HepG2 (cell line): Measurements from ENCODE around the gene TFDP1. TPM values are rescaled to one million over a fixed set of nuclear protein-coding genes. Genes with fewer than 3 reads are reported as not detected.

Experiments used
- ATAC-seq: fragments of 200-7000 bp; cut with Tn5 transposase; 3 replicates; pipeline ENCODE4 v1.9.1; 2020; ENCODE audit warnings: mild to moderate bottlenecking, moderate library complexity
- BruUV-seq: library from RNA; stranded (reverse); fragments of 400-500 nt; replicated peaks from 2 replicates; lab custom pipeline; 2021; lab: Mats Ljungman, UMichigan
- CTCF ChIA-PET: fragments of 300-600 bp; formaldehyde crosslinking; extraction: SDS; loops from one replicate; lab custom pipeline; 2021; ENCODE audit warnings: low total read pairs, inconsistent platforms, low intra/inter-chr PET ratio; lab: Yijun Ruan, JAX
- POLR2A ChIA-PET: fragments of 350-600 bp; sonication (Branson Sonifier 250); formaldehyde crosslinking; loops from one replicate; lab custom pipeline; 2020; ENCODE audit warnings: antibody characterized with exemption, inconsistent platforms; lab: Yijun Ruan, JAX
- DNase-seq: peaks from one replicate; pipeline ENCODE4 v3.0.0-alpha.2; 2015; ENCODE audit warnings: low spot score
- FAIRE-seq: peaks from 3 replicates; lab custom pipeline; 2011; peaks lifted over from hg19 to GRCh38; lab: Jason Lieb, UNC
- H2AFZ ChIP-seq: one replicate; pipeline ENCODE4 v1.6.1; 2011; ENCODE audit warnings: low read length, inconsistent platforms
- H3K27ac ChIP-seq: fragments of 300-600 bp; 3 replicates; pipeline ENCODE4 v1.8.0; 2011; ENCODE audit warnings: mixed run types, mild to moderate bottlenecking, mixed read lengths, low read length, inconsistent platforms; ENCODE audit not compliant: insufficient read depth; ENCODE audit errors: extremely low read length
- H3K27me3 ChIP-seq, 2 experiments: fragments of 200-600 bp in 1 of 2; 2 replicates in 1 of 2; 3 replicates in 1 of 2; pipeline versions ENCODE4 v1.6.0 to v1.8.0; 2011; ENCODE audit warnings: low read length in 2 of 2, mild to moderate bottlenecking in 2 of 2, moderate library complexity in 2 of 2, inconsistent platforms in 1 of 2; ENCODE audit not compliant: insufficient read depth in 2 of 2, control insufficient read depth in 1 of 2
- H3K36me3 ChIP-seq, 2 experiments: fragments of 200-600 bp in 1 of 2; replicated peaks in 1 of 2; 2 replicates in 1 of 2; 3 replicates in 1 of 2; pipeline versions ENCODE4 v1.5.1 to v1.8.0; 2011; ENCODE audit warnings: low read length in 2 of 2, inconsistent platforms in 1 of 2; ENCODE audit not compliant: insufficient read depth in 2 of 2, control insufficient read depth in 1 of 2
- H3K4me1 ChIP-seq: 2 replicates; pipeline ENCODE4 v1.5.1; 2012; ENCODE audit warnings: low read length, inconsistent platforms; ENCODE audit not compliant: insufficient read depth
- H3K4me2 ChIP-seq: 2 replicates; pipeline ENCODE4 v1.6.0; 2011; ENCODE audit warnings: low read depth, low read length, inconsistent platforms
- H3K4me3 ChIP-seq, 3 experiments: fragments of 200-600 bp in 1 of 3; sonication (generic), shearing (Covaris generic) in 1 of 3; replicated peaks in 1 of 3; 2 replicates each; pipeline ENCODE4 v1.5.1; 2011 to 2016; ENCODE audit warnings: low read length in 3 of 3, inconsistent platforms in 2 of 3, low read depth in 2 of 3, mild to moderate bottlenecking in 2 of 3, control low read depth in 1 of 3, mixed read lengths in 1 of 3; ENCODE audit not compliant: insufficient read depth in 1 of 3
- H3K79me2 ChIP-seq: one replicate; pipeline ENCODE4 v1.6.1; 2011; ENCODE audit warnings: low read length, inconsistent platforms; ENCODE audit not compliant: insufficient read depth
- H3K9ac ChIP-seq: 2 replicates; pipeline ENCODE4 v1.6.0; 2011; ENCODE audit warnings: mild to moderate bottlenecking, low read depth, low read length, inconsistent platforms; ENCODE audit not compliant: insufficient read depth
- H3K9me3 ChIP-seq: 2 replicates; pipeline ENCODE4 v1.5.1; 2012; ENCODE audit warnings: mild to moderate bottlenecking, low read length
- H4K20me1 ChIP-seq: 2 replicates; pipeline ENCODE4 v1.6.0; 2011; ENCODE audit warnings: inconsistent platforms, mild to moderate bottlenecking, low read length, moderate library complexity; ENCODE audit not compliant: insufficient read depth
- DNMT3B ChIP-seq: conservative IDR thresholded peaks from 2 replicates; pipeline ENCODE4 v1.6.1; 2016; ENCODE audit warnings: missing biosample characterization, control low read depth
- ESRRA ChIP-seq: sonication (generic); formaldehyde crosslinking; IDR thresholded peaks from 2 replicates; pipeline ENCODE4 v1.5.1; 2020; ENCODE audit warnings: mild to moderate bottlenecking, low read depth, missing genetic modification reagents
- FLYWCH1 ChIP-seq: sonication (generic); formaldehyde crosslinking; IDR thresholded peaks from 2 replicates; pipeline ENCODE4 v1.8.1; 2023; ENCODE audit warnings: mild to moderate bottlenecking, missing genetic modification reagents
- HCFC1 ChIP-seq: fragments of 150-350 bp; IDR thresholded peaks from 2 replicates; pipeline ENCODE4 v1.6.1; 2014; ENCODE audit warnings: low read depth, low read length
- HOMEZ ChIP-seq: IDR thresholded peaks from 2 replicates; pipeline ENCODE4 v1.6.1; 2016; ENCODE audit warnings: low read depth
- KMT2B ChIP-seq: IDR thresholded peaks from 2 replicates; pipeline ENCODE4 v1.6.1; 2016; ENCODE audit warnings: missing genetic modification reagents, missing compliant biosample characterization
- NR1H2 ChIP-seq: sonication (generic); formaldehyde crosslinking; IDR thresholded peaks from 2 replicates; pipeline ENCODE4 v1.8.1; 2022; ENCODE audit warnings: low read depth, missing genetic modification reagents, borderline replicate concordance
- NRL ChIP-seq: sonication (generic); formaldehyde crosslinking; IDR thresholded peaks from 2 replicates; pipeline ENCODE4 v1.5.0; 2020; ENCODE audit warnings: missing genetic modification reagents, mild to moderate bottlenecking, moderate library complexity, borderline replicate concordance
- TAF1 ChIP-seq: sonication (generic); formaldehyde crosslinking; IDR thresholded peaks from 2 replicates; pipeline ENCODE4 v1.4.0; 2020; ENCODE audit warnings: missing genetic modification reagents
- TEAD3 ChIP-seq: optimal IDR thresholded peaks from 2 replicates; pipeline ENCODE3; 2016; ENCODE audit warnings: borderline replicate concordance
- ZBTB21 ChIP-seq: sonication (generic); formaldehyde crosslinking; IDR thresholded peaks from 2 replicates; pipeline ENCODE4 v1.4.0; 2020; ENCODE audit warnings: missing genetic modification reagents
- ZMYM2 ChIP-seq: sonication (generic); formaldehyde crosslinking; IDR thresholded peaks from 2 replicates; pipeline ENCODE4 v1.8.0; 2022; ENCODE audit warnings: mild to moderate bottlenecking, missing genetic modification reagents
- ZNF138 ChIP-seq: sonication (generic); formaldehyde crosslinking; IDR thresholded peaks from 2 replicates; pipeline ENCODE4 v1.5.0; 2020; ENCODE audit warnings: mild to moderate bottlenecking, low read depth, missing genetic modification reagents
- ZNF160 ChIP-seq: sonication (generic); formaldehyde crosslinking; IDR thresholded peaks from 2 replicates; pipeline ENCODE4 v1.8.0; 2022; ENCODE audit warnings: mild to moderate bottlenecking, inconsistent platforms, missing genetic modification reagents
- ZNF224 ChIP-seq: sonication (generic); formaldehyde crosslinking; IDR thresholded peaks from 2 replicates; pipeline ENCODE4 v1.5.0; 2020; ENCODE audit warnings: mild to moderate bottlenecking, missing genetic modification reagents
- ZNF564 ChIP-seq: sonication (generic); formaldehyde crosslinking; IDR thresholded peaks from 2 replicates; pipeline ENCODE4 v1.8.1; 2023; ENCODE audit warnings: mild to moderate bottlenecking, missing genetic modification reagents
- whole genome bisulfite sequencing: methylation state at CpG from one replicate; pipeline ENCODE4 v1.1.6; 2017; ENCODE audit warnings: low lambda C conversion rate; 5-methylcytosine and 5-hydroxymethylcytosine counted together
- in situ Hi-C: cut with HindIII; loops from 2 replicates; pipeline ENCODE4 v1.10.0; 2017; ENCODE audit warnings: low pct_unique_long_range_greater_than_20kb; ENCODE audit not compliant: extremely low pct_ligation_motif_present
- intact Hi-C: fragments of 100-400 bp; cut with micrococcal nuclease; formaldehyde crosslinking; loops from one replicate; pipeline ENCODE4 v1.10.0; 2022; ENCODE audit not compliant: unreplicated experiment
- polyA plus RNA-seq, 8 experiments: library from polyadenylated mRNA; depleted of rRNA in 3 of 8; stranded (reverse) in 7 of 8; unstranded in 1 of 8; fragments of >200 nt; fragmentation: Illumina TruSeq in 4 of 8; extraction: Trizol in 4 of 8; gene quantifications; 2 replicates each; pipeline versions ENCODE4 v1.2.1 to v1.2.3, GENCODE V29; 2011 to 2016; ENCODE audit warnings: low read depth in 4 of 8, missing spikeins in 1 of 8, mixed read lengths in 1 of 8; ENCODE audit not compliant: insufficient read depth in 1 of 8
- total RNA-seq, 5 experiments: library from RNA; depleted of rRNA; stranded (reverse); fragments of >200 nt; fragmentation: Illumina TruSeq; extraction: Trizol; gene quantifications; 2 replicates each; pipeline ENCODE4 v1.2.3, GENCODE V29; 2016; ENCODE audit warnings: low read depth in 1 of 5

TFDP1 gene
- total and polyA plus RNA-seq, 2 of the 13 experiments (the other 11 are each of a cell fraction or from before 2014, with no cell fraction given): 38.0 to 84.2 TPM

GRCh38 chr13:113547238-113547971 is 37.1 kb upstream of the TFDP1 start:
- no peak overlapping the region for H3K4me2 ChIP-seq
- H3K9ac ChIP-seq: no peak overlapping the region
- WGBS: over 99% methylated on average over 15 of the region's 27 CpGs
- intact Hi-C loops: no loop called here
- ChIA-PET POLR2A (no interaction called here), CTCF (no interaction called here)
- BruUV-seq: no TSS peak
- no peaks in the 10 kb centered on the region for H3K9me3 ChIP-seq
- H3K36me3 ChIP-seq: peaks cover 6 to 35% of the 10 kb centered on the region in 2 experiments; a peak in 4 of 5 replicates
- H3K27me3 ChIP-seq: no peaks in the 10 kb centered on the region
- H3K4me3 ChIP-seq: no peak overlapping the region
- FAIRE-seq (no peak), DNase-seq (no peak), ATAC-seq (no peak)
- in situ Hi-C loops: no loop called here
- peaks cover 12% of the 10 kb centered on the region for H3K79me2 ChIP-seq
- no peak overlapping the region for H3K27ac ChIP-seq
- no peak for TF ChIP-seq KMT2B (CRISPR knock-in tag)
- no peak for TF ChIP-seq ZMYM2 (CRISPR knock-in tag)
- TF ChIP-seq ZBTB21: no peak
- TF ChIP-seq FLYWCH1 (CRISPR knock-in tag): no peak
- no peak for TF ChIP-seq ZNF160 (CRISPR knock-in tag)
- TF ChIP-seq, all 625 proteins: peak for 0
- Histone ChIP-seq H3K4me1 (peaks cover 38% of the 10 kb centered on the region), H4K20me1 (peaks cover 20% of the 10 kb centered on the region; the same call in 1 of the 2 replicates), H2AFZ (no peak overlapping the region)

- no TSS peak for BruUV-seq
- peaks cover 38% of the 10 kb centered on the region for H3K4me1 ChIP-seq
- H3K9me3 ChIP-seq: no peaks in the 10 kb centered on the region
- CTCF ChIA-PET: no interaction called here
- in situ Hi-C loops (no loop called here), intact Hi-C loops (no loop called here)
- H2AFZ ChIP-seq: no peak overlapping the region
- no peak overlapping the region for H3K4me3 ChIP-seq
- FAIRE-seq (no peak), DNase-seq (no peak), ATAC-seq (no peak)
- H3K36me3 ChIP-seq: peaks cover 6 to 38% of the 10 kb centered on the region in 2 experiments; a peak in 4 of 5 replicates
- no peak overlapping the region for H3K27ac ChIP-seq
- H3K9ac ChIP-seq: no peak overlapping the region
- WGBS: 97% methylated on average over 32 of the region's 32 CpGs
- H3K4me2 ChIP-seq: no peak overlapping the region
- POLR2A ChIA-PET: no interaction called here
- H3K79me2 ChIP-seq: peaks cover 8% of the 10 kb centered on the region
- H3K27me3 ChIP-seq: no peaks in the 10 kb centered on the region
- peaks cover 20% of the 10 kb centered on the region; the same call in 1 of the 2 replicates for H4K20me1 ChIP-seq
- TF ChIP-seq ZNF138 (CRISPR knock-in tag) (no peak), NRL (CRISPR knock-in tag) (no peak), TEAD3 (no peak), DNMT3B (CRISPR knock-in tag) (no peak), ZNF564 (CRISPR knock-in tag) (no peak), ZNF224 (CRISPR knock-in tag) (no peak), NR1H2 (CRISPR knock-in tag) (no peak), HCFC1 (no peak), HOMEZ (CRISPR knock-in tag) (no peak), TAF1 (no peak), ESRRA (no peak)
Observed at GRCh38 chr13:113548171-113548641, 36.3 kb upstream of the TFDP1 start.
